Thyroid gland (tissue), 4 donors: ENCODE results near the gene ADORA2A.

Experiments
- CTCF ChIP-seq, 6 experiments: fragments of 200-600 bp in 3 of 6; fragments of 450-650 bp in 3 of 6; sonication (generic) in 3 of 6; IDR thresholded peaks; one replicate each; pipeline ENCODE4 v1.5.1; 2016 to 2019; ENCODE audit warnings: antibody characterized with exemption in 6 of 6, mild to moderate bottlenecking in 2 of 6, inconsistent platforms in 1 of 6, moderate library complexity in 1 of 6
- POLR2A ChIP-seq, 2 donors: fragments of 450-650 bp; IDR thresholded peaks; one replicate each; pipeline ENCODE4 v1.6.1; 2017; ENCODE audit warnings: antibody characterized with exemption in 2 of 2, mild to moderate bottlenecking in 2 of 2, moderate library complexity in 1 of 2

- TF ChIP-seq CTCF (IDR thresholded peaks at IDR 0.05) (no peak), POLR2A (IDR thresholded peaks at IDR 0.05) (no peak)
Measured at GRCh38 chr22:24442352-24442744, 14.9 kb downstream of the ADORA2A start.
